LNCAP (cell line): ENCODE measurements around the gene CCNJL.

Experiments used
- TF ChIP-seq, protein P1 (sequence below): fragments of 450-650 bp; IDR thresholded peaks from 2 replicates; pipeline ENCODE4 v1.5.1; 2017; ENCODE audit warnings: mild to moderate bottlenecking

CCNJL gene

DNA sequence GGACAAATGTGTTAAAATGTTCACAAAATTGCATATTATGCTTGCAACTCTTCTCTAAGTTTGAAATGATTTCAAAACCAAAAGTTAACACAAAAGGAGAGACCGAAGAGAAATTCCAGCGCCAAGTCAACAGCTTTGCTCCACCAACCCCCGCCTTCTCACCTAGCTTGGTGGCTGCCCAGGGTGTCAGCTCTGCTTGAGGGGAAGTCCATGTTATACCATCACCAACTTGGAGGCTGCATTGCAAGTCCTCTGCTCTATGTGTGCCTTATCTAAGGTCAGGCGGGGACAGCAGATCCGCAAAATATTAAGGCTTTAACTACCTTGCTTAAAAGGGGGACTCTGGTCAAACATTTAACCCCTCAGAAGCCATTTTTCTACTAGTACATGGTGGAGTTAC lies 14.6 kb downstream of the CCNJL start:
- TF ChIP-seq, protein P1, sequence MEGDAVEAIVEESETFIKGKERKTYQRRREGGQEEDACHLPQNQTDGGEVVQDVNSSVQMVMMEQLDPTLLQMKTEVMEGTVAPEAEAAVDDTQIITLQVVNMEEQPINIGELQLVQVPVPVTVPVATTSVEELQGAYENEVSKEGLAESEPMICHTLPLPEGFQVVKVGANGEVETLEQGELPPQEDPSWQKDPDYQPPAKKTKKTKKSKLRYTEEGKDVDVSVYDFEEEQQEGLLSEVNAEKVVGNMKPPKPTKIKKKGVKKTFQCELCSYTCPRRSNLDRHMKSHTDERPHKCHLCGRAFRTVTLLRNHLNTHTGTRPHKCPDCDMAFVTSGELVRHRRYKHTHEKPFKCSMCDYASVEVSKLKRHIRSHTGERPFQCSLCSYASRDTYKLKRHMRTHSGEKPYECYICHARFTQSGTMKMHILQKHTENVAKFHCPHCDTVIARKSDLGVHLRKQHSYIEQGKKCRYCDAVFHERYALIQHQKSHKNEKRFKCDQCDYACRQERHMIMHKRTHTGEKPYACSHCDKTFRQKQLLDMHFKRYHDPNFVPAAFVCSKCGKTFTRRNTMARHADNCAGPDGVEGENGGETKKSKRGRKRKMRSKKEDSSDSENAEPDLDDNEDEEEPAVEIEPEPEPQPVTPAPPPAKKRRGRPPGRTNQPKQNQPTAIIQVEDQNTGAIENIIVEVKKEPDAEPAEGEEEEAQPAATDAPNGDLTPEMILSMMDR, result no peak

DNA sequence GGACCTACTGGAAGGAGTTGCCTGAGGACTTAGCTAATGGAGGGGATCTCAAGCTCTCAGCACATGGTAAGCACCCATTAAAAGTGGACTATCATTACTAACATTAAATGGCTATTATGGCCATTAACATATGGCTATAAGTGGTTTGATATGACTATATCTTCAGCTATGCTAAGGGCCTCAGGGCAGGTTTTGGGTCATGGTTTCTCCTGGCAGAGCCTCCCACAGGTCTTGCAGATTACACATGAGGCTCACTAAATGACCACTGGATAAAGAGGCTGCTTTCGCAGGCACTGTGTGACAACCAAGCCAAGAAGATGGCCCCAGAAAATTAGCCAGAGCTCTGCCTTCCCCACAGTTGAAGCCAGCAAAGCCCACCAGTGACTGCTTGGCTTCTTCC lies 15.4 kb downstream of the CCNJL start:
- TF ChIP-seq, protein P1, result no peak

DNA sequence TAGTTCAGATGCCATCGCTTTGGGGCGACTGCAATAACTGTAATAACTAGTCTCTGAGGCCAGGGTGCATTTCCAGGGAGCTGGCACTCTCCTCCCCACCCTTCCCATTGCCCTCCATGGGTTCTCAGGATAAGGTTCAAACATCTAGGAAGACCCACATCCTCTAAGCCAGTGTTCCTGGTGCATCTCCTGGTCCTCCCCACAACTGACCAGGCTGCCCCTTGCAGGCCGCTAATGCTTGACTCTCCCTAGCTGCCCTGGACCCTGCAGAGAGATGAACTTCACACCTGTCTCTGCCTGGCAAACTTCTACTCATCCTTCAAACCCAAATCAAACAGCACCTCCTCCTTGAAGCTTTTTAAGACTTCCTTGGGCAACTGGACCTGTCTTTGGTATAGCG lies 15.9 kb downstream of the CCNJL start:
- TF ChIP-seq, protein P1, result no peak

DNA sequence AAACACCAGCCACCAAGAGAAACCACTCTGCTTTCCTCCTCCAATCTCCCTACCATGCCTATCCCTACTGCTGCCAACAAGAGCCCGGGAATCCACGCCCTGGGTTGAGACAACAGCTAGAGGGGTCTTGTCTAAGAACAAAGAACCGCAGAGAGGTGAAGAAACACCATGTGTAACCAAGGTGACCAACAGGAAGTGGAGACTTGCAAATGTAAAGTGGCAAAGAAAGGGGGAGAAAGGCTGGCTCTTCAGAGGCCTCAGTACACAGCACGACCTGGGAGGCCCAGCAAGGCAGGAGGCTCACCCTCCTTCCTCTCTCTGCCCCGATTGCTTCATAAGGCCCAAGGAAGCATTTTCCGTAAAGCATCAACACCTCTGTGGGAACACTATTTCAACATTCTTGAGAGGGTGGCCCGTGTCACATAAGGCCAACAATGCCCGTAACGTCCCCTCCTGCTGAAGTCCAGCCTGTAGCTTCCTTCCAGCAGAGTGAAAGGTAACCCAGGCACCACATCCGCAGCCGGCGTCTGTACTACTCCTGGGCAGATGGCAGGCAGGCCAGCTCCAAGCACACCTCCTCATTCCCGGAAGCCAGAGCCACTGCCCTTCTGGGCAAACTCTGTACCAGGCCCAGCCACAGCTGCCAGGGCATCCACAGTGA lies 18.3 kb downstream of the CCNJL start:
- TF ChIP-seq, protein P1, result no peak

DNA sequence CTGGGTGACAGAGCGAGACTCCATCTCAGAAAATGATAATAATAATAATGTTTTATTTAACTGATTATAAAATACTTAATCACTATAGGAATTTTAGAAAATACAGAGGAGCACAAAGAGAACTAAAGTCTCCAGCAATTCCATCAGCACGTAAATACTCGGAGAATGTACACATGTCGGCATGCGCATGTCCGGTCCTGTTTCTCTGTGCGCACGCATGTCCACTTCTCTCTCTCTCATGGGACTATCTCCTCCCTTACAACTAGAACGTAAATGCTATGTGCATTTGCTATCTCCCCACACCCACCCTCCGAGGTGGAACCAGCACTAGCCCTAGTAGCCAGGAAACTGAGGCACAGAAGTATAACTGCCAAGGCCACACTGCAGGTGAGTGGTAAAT lies 19.0 kb downstream of the CCNJL start:
- TF ChIP-seq, protein P1, result no peak

DNA sequence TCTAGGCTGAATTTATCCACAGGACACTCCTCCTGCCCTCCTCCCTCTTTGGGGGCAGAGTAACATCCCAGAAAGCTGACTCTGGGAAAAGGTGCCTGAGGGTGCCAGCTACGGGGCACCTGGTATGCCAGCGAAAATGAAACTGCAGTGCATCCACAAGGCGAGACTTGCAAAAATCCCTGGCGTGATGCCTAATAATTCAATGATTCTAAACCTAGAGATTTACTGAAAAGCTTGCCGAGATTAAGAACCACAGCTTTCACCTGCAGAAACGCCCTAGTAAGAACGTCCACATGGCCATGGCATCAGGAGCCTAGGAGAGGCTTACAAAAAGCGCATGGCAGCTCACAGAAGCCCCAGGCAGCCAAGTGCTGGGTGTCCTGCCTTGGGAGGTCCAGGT lies 20.9 kb downstream of the CCNJL start:
- TF ChIP-seq, protein P1, result no peak

DNA sequence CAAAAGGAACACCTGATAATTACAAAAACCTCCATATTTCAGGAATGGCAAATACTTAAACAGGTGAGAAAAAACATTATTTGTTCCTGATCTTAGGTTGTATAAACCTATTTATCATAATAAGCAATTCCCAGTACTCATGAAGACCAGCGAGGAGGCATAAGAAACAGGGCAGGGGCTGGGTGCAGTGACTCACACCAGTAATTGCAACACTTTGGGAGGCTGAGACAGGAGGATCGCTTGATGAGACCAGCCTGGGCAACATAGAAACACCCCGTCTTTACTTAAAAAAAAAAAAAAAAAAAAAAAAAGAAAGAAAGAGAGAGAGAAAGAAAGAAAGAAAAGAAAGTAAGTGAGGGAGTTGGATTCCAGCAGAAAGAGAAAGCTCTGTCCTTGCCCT lies 21.6 kb downstream of the CCNJL start:
- TF ChIP-seq, protein P1, result no peak

DNA sequence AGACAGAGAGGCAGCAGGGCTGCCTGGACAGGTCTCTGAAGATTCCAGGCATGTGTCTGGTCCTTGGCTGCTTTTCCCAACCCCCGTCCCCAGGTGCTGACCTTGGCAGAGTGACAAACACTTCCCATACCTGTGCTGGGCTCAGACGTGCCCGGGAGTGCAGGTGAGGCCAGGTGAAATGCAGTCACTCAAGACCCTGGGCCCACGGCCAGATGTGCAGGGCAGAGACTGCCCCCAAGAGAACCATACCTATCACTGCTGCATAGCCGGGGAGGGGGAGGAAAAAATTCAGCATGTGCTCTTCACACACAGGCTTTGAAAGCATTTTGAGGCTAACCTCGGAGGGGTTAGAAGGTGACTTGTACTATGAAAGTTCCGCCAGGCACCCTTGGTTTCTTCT lies 22.6 kb downstream of the CCNJL start:
- TF ChIP-seq, protein P1, result no peak
